GM10847 (cell line): ENCODE measurements around the gene SVOPL.

Source experiments
- POLR2A ChIP-seq: IDR thresholded peaks from 2 replicates; pipeline ENCODE4 v1.6.1; 2011; ENCODE audit not compliant: insufficient read length; ENCODE audit errors: extremely low read depth

Gene SVOPL

GRCh38 chr7:138565071-138565450, 136.1 kb downstream of the SVOPL start:
- TF ChIP-seq POLR2A: no peak

- TF ChIP-seq POLR2A: no peak
These were observed 136.8 kb downstream of the SVOPL start for GRCh38 chr7:138564365-138564764.

DNA sequence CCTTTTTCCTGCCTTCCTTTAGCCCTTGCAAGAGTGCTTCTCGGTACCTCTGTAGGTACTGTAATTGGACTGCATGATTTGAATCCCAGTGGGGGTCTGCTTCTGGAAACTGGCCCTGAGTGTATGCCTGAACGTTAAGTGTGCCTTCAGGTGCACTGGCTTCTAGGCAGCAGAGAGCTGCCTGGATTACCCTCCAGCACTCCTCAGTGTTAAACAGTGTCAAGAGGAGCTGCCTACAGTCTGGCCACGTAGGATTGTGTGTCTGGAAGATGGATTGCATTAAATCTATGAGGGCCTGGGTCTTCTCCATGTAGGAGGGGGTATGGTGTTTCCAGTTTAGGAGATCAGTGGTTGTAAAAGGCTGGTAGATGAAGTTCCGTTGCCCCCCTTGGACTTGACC, 137.4 kb downstream of the SVOPL start:
- no peak for TF ChIP-seq POLR2A

DNA sequence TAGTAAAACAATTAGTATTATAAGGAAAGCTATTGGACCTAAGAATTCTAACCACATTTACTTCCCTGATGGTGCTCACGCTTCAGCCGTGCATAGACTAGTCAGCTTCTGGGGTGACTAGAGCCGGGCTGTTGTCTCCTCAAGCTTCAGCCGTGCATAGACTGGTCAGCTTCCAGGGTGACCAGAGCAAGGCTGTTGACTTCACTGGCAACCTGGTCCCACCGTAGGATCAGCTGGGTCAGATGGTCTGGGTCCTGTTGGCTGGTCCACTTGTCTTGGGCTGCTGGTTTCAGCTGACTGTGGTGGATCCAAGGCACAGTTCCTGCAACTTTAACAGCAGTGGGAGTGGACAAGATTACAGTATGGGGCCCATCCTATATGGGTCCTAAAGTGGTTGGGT, 141.7 kb downstream of the SVOPL start:
- TF ChIP-seq POLR2A: no peak

DNA sequence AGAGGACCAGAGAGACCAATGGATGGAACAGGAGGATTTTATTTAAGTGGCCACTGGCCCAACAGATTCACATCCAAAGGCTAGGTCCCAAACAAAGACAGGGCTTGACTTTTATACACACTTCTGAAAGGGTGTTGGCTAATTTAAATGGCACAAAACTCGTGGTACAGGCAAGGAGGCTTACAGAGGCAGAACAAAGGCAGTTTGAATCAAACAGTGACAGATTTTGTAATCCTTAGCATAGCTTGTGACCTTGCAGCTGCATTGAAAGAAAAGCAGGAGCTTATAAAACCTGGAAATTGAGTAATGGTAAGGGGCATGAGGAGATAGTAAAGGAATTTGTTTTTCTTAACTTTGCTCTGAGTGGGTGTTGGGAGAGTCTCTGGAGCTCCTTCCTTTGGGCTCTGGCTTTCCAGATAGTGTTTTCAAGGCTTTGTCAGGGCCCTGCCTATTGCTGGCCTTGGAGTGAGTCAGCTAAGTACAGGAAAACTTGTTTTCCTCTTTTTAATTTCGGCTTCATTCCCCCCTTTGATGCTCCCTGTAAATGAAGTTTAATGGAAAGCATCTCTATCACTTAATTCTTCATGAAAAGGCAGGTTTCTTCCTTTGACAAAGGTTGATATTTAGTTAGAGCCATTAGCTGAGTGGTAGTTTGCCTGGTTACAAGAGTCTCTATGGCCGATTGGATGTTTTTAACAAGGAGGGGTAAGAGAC, 144.2 kb downstream of the SVOPL start:
- no peak for TF ChIP-seq POLR2A

GRCh38 chr7:138555684-138556083, 145.5 kb downstream of the SVOPL start:
- TF ChIP-seq POLR2A: no peak

DNA sequence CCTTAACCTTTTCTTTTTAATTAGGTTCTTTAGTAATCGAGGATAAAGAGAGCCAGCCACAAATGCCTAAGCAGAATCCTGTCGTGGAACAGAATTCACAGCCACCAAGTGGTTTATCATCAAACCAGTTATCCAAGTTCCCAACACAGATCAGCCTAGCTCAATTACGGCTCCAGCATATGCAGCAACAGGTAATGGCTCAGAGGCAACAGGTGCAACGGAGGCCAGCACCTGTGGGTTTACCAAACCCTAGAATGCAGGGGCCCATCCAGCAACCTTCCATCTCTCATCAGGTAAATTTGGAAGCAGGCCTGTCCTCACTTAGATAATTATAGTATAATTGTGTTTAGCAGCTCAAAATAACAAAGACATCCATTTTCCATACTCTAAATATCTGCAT, 146.5 kb downstream of the SVOPL start:
- TF ChIP-seq POLR2A: no peak

- TF ChIP-seq POLR2A: no peak
These were observed 147.4 kb downstream of the SVOPL start for GRCh38 chr7:138553805-138554204.

DNA sequence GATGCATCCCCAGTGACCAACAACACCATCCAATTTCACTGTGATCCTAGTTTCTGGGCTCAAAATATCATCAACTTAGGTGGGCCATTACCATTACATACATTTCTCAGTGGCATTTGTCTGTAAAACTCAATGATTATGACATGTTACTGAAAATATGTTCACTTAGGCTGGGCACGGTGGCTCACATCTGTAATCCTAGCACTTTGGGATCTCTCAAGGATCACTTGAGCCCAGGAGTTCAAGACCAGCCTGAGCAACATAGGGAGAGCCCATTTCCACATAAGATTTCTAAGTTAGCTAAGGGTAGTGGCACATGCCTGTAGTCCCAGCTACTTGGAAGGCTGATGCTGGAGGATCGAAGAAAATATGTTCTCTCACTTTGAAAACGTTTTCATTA, 150.1 kb downstream of the SVOPL start:
- no peak for TF ChIP-seq POLR2A

DNA sequence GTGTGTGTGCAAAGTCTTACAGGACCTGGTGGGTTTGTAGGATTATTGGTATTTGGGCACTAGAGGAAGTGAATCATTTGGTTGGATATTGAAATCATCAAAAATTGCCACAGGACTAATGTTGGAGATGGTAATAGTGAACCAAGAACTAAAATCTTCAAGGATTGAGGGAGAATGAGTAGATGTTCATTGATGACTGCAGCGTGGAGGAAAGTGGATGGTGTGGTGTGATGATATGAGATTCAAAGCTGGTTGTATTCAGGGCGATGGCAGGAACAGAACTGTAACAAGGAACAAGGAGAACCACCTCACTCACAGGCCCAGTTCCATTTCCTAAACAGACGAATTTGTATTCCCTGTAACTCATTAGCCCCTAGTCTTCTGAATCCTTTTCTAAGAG, 150.8 kb downstream of the SVOPL start:
- TF ChIP-seq POLR2A: no peak

DNA sequence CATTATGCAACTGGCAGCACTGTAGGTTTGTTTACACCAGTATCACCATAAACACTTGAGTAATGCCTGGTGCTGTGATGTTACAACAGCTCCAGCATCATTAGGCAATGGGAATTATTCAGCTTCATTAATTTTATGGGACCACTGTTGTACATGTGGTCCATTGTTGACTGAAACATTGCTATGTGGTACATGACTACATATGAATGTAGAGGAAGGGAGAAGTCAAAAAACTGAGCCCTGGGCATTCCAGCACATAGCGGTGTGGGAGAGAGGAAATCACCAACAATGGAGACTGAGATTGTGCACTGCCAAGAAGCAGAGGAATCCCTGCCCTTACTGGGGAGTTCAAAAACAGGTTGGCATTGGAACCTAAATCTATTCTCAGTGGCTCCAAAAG, 152.1 kb downstream of the SVOPL start:
- no peak for TF ChIP-seq POLR2A

GRCh38 chr7:138546829-138547228, 154.3 kb downstream of the SVOPL start:
- TF ChIP-seq POLR2A: no peak

- no peak for TF ChIP-seq POLR2A
These were observed 155.0 kb downstream of the SVOPL start for GRCh38 chr7:138546064-138546619.

DNA sequence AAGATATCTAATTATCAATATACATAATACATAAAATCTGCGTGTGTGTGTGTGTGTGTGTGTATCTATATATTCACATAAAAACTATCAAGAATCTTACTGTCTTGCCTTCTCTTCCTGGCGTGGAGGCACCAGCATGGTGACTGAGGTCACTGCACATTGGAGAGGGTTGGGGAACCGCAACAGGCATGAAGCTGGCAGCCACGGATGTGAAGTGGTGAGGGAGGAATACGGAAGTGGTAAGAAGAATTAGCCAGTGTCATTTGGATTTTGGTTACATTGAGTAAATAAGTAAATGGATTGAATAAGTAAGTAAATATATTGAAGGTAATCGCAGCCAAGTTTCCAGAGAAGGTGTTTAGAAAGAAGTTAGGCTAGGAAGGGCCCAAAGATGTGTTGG, 156.0 kb downstream of the SVOPL start:
- no peak for TF ChIP-seq POLR2A
